Lower leg skin (tissue), 3 donors: ENCODE measurements around the gene CALU.

Experiments used
- POLR2A ChIP-seq, 2 donors: fragments of 450-650 bp; IDR thresholded peaks; one replicate each; pipeline ENCODE4 v1.6.1; 2016 to 2017; ENCODE audit warnings: antibody characterized with exemption in 2 of 2, mild to moderate bottlenecking in 1 of 2, moderate library complexity in 1 of 2
- TF ChIP-seq, protein P1 (sequence below), 3 donors: fragments of 450-650 bp; IDR thresholded peaks; one replicate each; pipeline ENCODE4 v1.5.1; 2016; ENCODE audit warnings: antibody characterized with exemption in 3 of 3, mild to moderate bottlenecking in 3 of 3, moderate library complexity in 2 of 3

- TF ChIP-seq, protein P1, sequence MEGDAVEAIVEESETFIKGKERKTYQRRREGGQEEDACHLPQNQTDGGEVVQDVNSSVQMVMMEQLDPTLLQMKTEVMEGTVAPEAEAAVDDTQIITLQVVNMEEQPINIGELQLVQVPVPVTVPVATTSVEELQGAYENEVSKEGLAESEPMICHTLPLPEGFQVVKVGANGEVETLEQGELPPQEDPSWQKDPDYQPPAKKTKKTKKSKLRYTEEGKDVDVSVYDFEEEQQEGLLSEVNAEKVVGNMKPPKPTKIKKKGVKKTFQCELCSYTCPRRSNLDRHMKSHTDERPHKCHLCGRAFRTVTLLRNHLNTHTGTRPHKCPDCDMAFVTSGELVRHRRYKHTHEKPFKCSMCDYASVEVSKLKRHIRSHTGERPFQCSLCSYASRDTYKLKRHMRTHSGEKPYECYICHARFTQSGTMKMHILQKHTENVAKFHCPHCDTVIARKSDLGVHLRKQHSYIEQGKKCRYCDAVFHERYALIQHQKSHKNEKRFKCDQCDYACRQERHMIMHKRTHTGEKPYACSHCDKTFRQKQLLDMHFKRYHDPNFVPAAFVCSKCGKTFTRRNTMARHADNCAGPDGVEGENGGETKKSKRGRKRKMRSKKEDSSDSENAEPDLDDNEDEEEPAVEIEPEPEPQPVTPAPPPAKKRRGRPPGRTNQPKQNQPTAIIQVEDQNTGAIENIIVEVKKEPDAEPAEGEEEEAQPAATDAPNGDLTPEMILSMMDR (IDR thresholded peaks at IDR 0.05), result no peak
- TF ChIP-seq POLR2A (IDR thresholded peaks at IDR 0.05), result no peak
Observed at GRCh38 chr7:128737867-128738385, 1.2 kb upstream of the CALU start.
